OCI-LY7 (cell line): ENCODE data around the gene FAM13C. TPM values are rescaled to one million over a fixed set of nuclear protein-coding genes. Genes with fewer than 3 reads are reported as not detected.

ENCODE experiments used
- BruUV-seq: library from RNA; stranded (reverse); fragments of 400-500 nt; replicated peaks from 2 replicates; lab custom pipeline; 2021; lab: Mats Ljungman, UMichigan
- CTCF ChIA-PET: fragments of 300-600 bp; sonication (Branson Sonifier 250); formaldehyde crosslinking; loops from one replicate; lab custom pipeline; 2022; ENCODE audit warnings: antibody characterized with exemption; ENCODE audit not compliant: unreplicated experiment; lab: Charles Lee
- POLR2A ChIA-PET: fragments of 300-600 bp; sonication (Branson Sonifier 250); formaldehyde crosslinking; loops from one replicate; lab custom pipeline; 2022; ENCODE audit warnings: antibody characterized with exemption; lab: Charles Lee
- DNase-seq: peaks from one replicate; pipeline ENCODE4 v3.0.0-alpha.2; 2015; ENCODE audit warnings: low spot score
- H2AFZ ChIP-seq: fragments of 200-600 bp; sonication (generic), shearing (Covaris generic); 2 replicates; pipeline ENCODE4 v1.6.1; 2014; ENCODE audit warnings: mild to moderate bottlenecking, antibody characterized with exemption, low read length, moderate library complexity
- H3K27ac ChIP-seq: fragments of 200-600 bp; sonication (generic); 2 replicates; pipeline ENCODE4 v1.5.1; 2014; ENCODE audit warnings: mixed run types, low read depth, mild to moderate bottlenecking, moderate library complexity, low read length, inconsistent platforms; ENCODE audit not compliant: poor library complexity, severe bottlenecking
- H3K36me3 ChIP-seq: fragments of 200-600 bp; sonication (generic); 2 replicates; pipeline ENCODE4 v1.6.1; 2014; ENCODE audit warnings: mild to moderate bottlenecking, antibody characterized with exemption, low read length, moderate library complexity, mixed read lengths; ENCODE audit not compliant: insufficient read depth
- H3K4me1 ChIP-seq: fragments of 200-600 bp; sonication (generic); 2 replicates; pipeline ENCODE4 v1.5.1; 2014; ENCODE audit warnings: mild to moderate bottlenecking, low read length; ENCODE audit not compliant: insufficient read depth, poor library complexity, severe bottlenecking
- H3K4me2 ChIP-seq: fragments of 200-600 bp; sonication (generic); 2 replicates; pipeline ENCODE4 v1.6.1; 2014; ENCODE audit warnings: mild to moderate bottlenecking, low read length
- H3K4me3 ChIP-seq: fragments of 200-600 bp; sonication (generic); 2 replicates; pipeline ENCODE4 v1.5.1; 2014; ENCODE audit warnings: mild to moderate bottlenecking, low read depth, low read length; ENCODE audit not compliant: poor library complexity, severe bottlenecking
- H3K79me2 ChIP-seq: fragments of 200-600 bp; sonication (generic); 2 replicates; pipeline ENCODE4 v1.6.1; 2016; ENCODE audit warnings: low read depth, mild to moderate bottlenecking, low read length, moderate library complexity, mixed read lengths; ENCODE audit not compliant: insufficient read depth
- H3K9me2 ChIP-seq: fragments of 200-600 bp; sonication (generic); 2 replicates; pipeline ENCODE4 v1.6.1; 2016; ENCODE audit warnings: mild to moderate bottlenecking, low read length, mixed read lengths; ENCODE audit not compliant: insufficient read depth
- H3K9me3 ChIP-seq: fragments of 200-600 bp; sonication (generic); 2 replicates; pipeline ENCODE4 v1.6.1; 2014; ENCODE audit warnings: mild to moderate bottlenecking, mixed run types, low read length, mixed read lengths
- H4K20me1 ChIP-seq: fragments of 200-600 bp; sonication (generic); 2 replicates; pipeline ENCODE4 v1.6.1; 2014; ENCODE audit warnings: mild to moderate bottlenecking, antibody characterized with exemption, low read length, moderate library complexity, mixed read lengths; ENCODE audit not compliant: insufficient read depth
- EZH2phosphoT487 ChIP-seq: fragments of 200-600 bp; sonication (generic); IDR thresholded peaks from 2 replicates; pipeline ENCODE4 v1.6.1; 2018; ENCODE audit warnings: low read depth, borderline replicate concordance, mild to moderate bottlenecking, mixed run types, antibody characterized with exemption, low read length, moderate library complexity, mixed read lengths
- intact Hi-C: fragments of 100-400 bp; cut with micrococcal nuclease; formaldehyde crosslinking; loops from one replicate; pipeline ENCODE4 v1.10.0; 2022; ENCODE audit not compliant: unreplicated experiment
- total RNA-seq, 2 experiments: library from RNA; depleted of rRNA in 1 of 2; stranded (reverse); fragments of >200 nt in 1 of 2; shearing (Covaris generic) in 1 of 2; gene quantifications; 2 replicates each; pipeline ENCODE4 v1.2.3, GENCODE V29; 2014 to 2022
- TF ChIP-seq, protein P1 (sequence below): fragments of 200-600 bp; sonication (generic); conservative IDR thresholded peaks from 2 replicates; pipeline ENCODE4 v1.5.1; 2014; ENCODE audit warnings: mild to moderate bottlenecking, antibody characterized with exemption, low read length, moderate library complexity, mixed read lengths

Gene FAM13C
- total RNA-seq, 2 experiments from 2014 or later, result not detected

- TF ChIP-seq EZH2phosphoT487, result no peak
- TF ChIP-seq, protein P1, sequence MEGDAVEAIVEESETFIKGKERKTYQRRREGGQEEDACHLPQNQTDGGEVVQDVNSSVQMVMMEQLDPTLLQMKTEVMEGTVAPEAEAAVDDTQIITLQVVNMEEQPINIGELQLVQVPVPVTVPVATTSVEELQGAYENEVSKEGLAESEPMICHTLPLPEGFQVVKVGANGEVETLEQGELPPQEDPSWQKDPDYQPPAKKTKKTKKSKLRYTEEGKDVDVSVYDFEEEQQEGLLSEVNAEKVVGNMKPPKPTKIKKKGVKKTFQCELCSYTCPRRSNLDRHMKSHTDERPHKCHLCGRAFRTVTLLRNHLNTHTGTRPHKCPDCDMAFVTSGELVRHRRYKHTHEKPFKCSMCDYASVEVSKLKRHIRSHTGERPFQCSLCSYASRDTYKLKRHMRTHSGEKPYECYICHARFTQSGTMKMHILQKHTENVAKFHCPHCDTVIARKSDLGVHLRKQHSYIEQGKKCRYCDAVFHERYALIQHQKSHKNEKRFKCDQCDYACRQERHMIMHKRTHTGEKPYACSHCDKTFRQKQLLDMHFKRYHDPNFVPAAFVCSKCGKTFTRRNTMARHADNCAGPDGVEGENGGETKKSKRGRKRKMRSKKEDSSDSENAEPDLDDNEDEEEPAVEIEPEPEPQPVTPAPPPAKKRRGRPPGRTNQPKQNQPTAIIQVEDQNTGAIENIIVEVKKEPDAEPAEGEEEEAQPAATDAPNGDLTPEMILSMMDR, result no peak
- H3K4me2 ChIP-seq, result no peak overlapping the region
- H3K9me3 ChIP-seq, result no peaks in the 10 kb centered on the region
- ChIA-PET POLR2A (no interaction called here), CTCF (no interaction called here)
- no TSS peak for BruUV-seq
- no peaks in the 10 kb centered on the region for H3K4me1 ChIP-seq
- no peaks in the 10 kb centered on the region for H4K20me1 ChIP-seq
- H3K79me2 ChIP-seq, result no peaks in the 10 kb centered on the region
- H3K9me2 ChIP-seq, result no peaks in the 10 kb centered on the region
- H2AFZ ChIP-seq, result no peak overlapping the region
- H3K4me3 ChIP-seq, result no peak overlapping the region
- H3K27ac ChIP-seq, result no peak overlapping the region
- H3K36me3 ChIP-seq, result no peaks in the 10 kb centered on the region
- intact Hi-C loops, result no loop called here
- DNase-seq, result no peak
Measured at GRCh38 chr10:59374916-59375315, 12.6 kb upstream of the FAM13C start.

GRCh38 chr10:59373071-59373470 is 10.7 kb upstream of the FAM13C start:
- TF ChIP-seq, protein P1, result no peak
- TF ChIP-seq EZH2phosphoT487, result no peak
- Histone ChIP-seq H3K9me3 (no peaks in the 10 kb centered on the region), H3K79me2 (no peaks in the 10 kb centered on the region), H2AFZ (no peak overlapping the region), H3K36me3 (no peaks in the 10 kb centered on the region), H3K4me1 (no peaks in the 10 kb centered on the region), H3K4me2 (no peak overlapping the region), H3K9me2 (no peaks in the 10 kb centered on the region), H3K4me3 (no peak overlapping the region), H3K27ac (no peak overlapping the region), H4K20me1 (no peaks in the 10 kb centered on the region)
- no peak for DNase-seq
- intact Hi-C loops, result no loop called here
- BruUV-seq, result no TSS peak
- POLR2A ChIA-PET, result interaction anchor here (0.7 to 1.0 kb wide), 2 partner anchors 8 to 25 kb away, joined by 3 read pairs; no protein-coding TSS in a partner anchor
- CTCF ChIA-PET, result no interaction called here

DNA sequence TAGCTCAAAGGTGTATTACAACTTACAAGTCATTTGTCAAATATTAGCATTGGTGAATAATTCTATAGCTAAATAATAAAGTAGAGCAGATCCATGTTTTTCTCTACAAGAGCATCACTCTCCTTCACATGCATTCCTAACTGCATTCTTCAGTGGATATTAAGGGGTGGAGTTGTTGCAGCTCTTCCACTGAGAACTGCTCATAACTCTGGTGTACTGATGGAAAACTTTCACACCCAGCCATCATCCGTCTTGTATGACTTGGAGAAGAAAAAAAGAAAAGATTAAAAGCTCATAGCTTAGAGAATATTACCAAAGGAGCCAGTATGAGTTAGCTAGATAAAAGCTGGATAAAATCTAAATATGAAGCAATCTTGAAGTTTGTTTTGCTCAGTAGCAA is 10.2 kb upstream of the FAM13C start:
- Histone ChIP-seq H3K9me3 (no peaks in the 10 kb centered on the region), H3K27ac (no peak overlapping the region), H3K9me2 (no peaks in the 10 kb centered on the region), H3K4me3 (no peak overlapping the region), H3K4me2 (no peak overlapping the region), H3K36me3 (no peaks in the 10 kb centered on the region), H4K20me1 (no peaks in the 10 kb centered on the region), H2AFZ (no peak overlapping the region), H3K79me2 (no peaks in the 10 kb centered on the region), H3K4me1 (no peaks in the 10 kb centered on the region)
- no TSS peak for BruUV-seq
- TF ChIP-seq, protein P1, result no peak
- no peak for TF ChIP-seq EZH2phosphoT487
- intact Hi-C loops, result no loop called here
- ChIA-PET CTCF (no interaction called here), POLR2A (interaction anchor here (0.7 to 1.0 kb wide), 2 partner anchors 9 to 24 kb away, joined by 3 read pairs; no protein-coding TSS in a partner anchor)
- DNase-seq, result no peak
